SK-N-SH (cell line): Measurements from ENCODE around the gene GSG1L.

ENCODE experiments used
- CHD2 ChIP-seq: fragments of 150-350 bp; IDR thresholded peaks from 2 replicates; pipeline ENCODE4 v1.6.1; 2018; ENCODE audit warnings: low read length; ENCODE audit not compliant: partially characterized antibody
- CTCF ChIP-seq: fragments of 200-600 bp; sonication (generic); IDR thresholded peaks from 2 replicates; pipeline ENCODE4 v1.6.1; 2017; ENCODE audit warnings: antibody characterized with exemption, mild to moderate bottlenecking, moderate library complexity
- EP300 ChIP-seq, 2 experiments: IDR thresholded peaks; 2 replicates each; pipeline versions ENCODE4 v1.4.0 to v1.6.1; 2012; ENCODE audit warnings: borderline replicate concordance in 1 of 2, low read depth in 1 of 2, low read length in 1 of 2
- SIN3A ChIP-seq: IDR thresholded peaks from 2 replicates; pipeline ENCODE4 v1.6.1; 2012; ENCODE audit warnings: low read depth, mild to moderate bottlenecking, low read length, moderate library complexity, borderline replicate concordance
- SMC3 ChIP-seq: IDR thresholded peaks from 2 replicates; pipeline ENCODE4 v1.6.1; 2012; ENCODE audit warnings: low read depth, low read length, improper control_type of control experiment
- USF1 ChIP-seq: IDR thresholded peaks from 2 replicates; pipeline ENCODE4 v1.4.0; 2012; ENCODE audit warnings: low read depth, borderline replicate concordance
- YY1 ChIP-seq: IDR thresholded peaks from 2 replicates; pipeline ENCODE4 v1.4.0; 2012; ENCODE audit warnings: low read depth, mild to moderate bottlenecking

- TF ChIP-seq CTCF (no peak), YY1 (no peak), CHD2 (no peak), SMC3 (no peak), EP300 (IDR thresholded peaks at IDR 0.05; ENCODE audit: borderline replicate concordance in 1 of 2, low read depth in 1 of 2, low read length in 1 of 2) (no peak), USF1 (no peak), SIN3A (no peak)
Observed at GRCh38 chr16:27927266-27927901, 136.1 kb downstream of the GSG1L start.
